Panc1 (cell line): Measurements from ENCODE around the gene TOPBP1. TPM values are rescaled to one million over a fixed set of nuclear protein-coding genes. Genes with fewer than 3 reads are reported as not detected.

Experiments
- ATAC-seq: fragments of 200-7000 bp; cut with Tn5 transposase; 2 replicates; pipeline ENCODE4 v1.9.1; 2020; ENCODE audit warnings: mild to moderate bottlenecking, moderate library complexity
- BruUV-seq: library from RNA; stranded (reverse); fragments of 400-500 nt; replicated peaks from 2 replicates; lab custom pipeline; 2021; lab: Mats Ljungman, UMichigan
- CTCF ChIA-PET: fragments of 300-600 bp; sonication (Branson Sonifier 250); formaldehyde crosslinking; loops from one replicate; lab custom pipeline; 2022; ENCODE audit warnings: antibody characterized with exemption; lab: Charles Lee
- POLR2A ChIA-PET: fragments of 300-600 bp; sonication (Branson Sonifier 250); formaldehyde crosslinking; loops from one replicate; lab custom pipeline; 2022; ENCODE audit warnings: antibody characterized with exemption; lab: Charles Lee
- DNase-seq: peaks from one replicate; pipeline ENCODE4 v3.0.0-alpha.2; 2010; ENCODE audit warnings: low read depth, low spot score
- H3K27ac ChIP-seq: 2 replicates; pipeline ENCODE4 v1.5.1; 2011; ENCODE audit warnings: mild to moderate bottlenecking, low read length, inconsistent platforms
- H3K27me3 ChIP-seq: fragments of 200-500 bp; sonication (Bioruptor generic); 2 replicates; pipeline ENCODE4 v1.6.0; 2014; ENCODE audit warnings: low read length, inconsistent platforms; ENCODE audit not compliant: control insufficient read depth, insufficient read depth
- H3K36me3 ChIP-seq: fragments of 200-500 bp; sonication (Bioruptor generic); 2 replicates; pipeline ENCODE4 v1.5.1; 2014; ENCODE audit warnings: inconsistent platforms, mild to moderate bottlenecking, low read length, moderate library complexity; ENCODE audit not compliant: control insufficient read depth, insufficient read depth
- H3K4me1 ChIP-seq: 2 replicates; pipeline ENCODE4 v1.5.1; 2011; ENCODE audit warnings: inconsistent platforms, mild to moderate bottlenecking, low read length, moderate library complexity; ENCODE audit not compliant: control insufficient read depth, insufficient read depth
- H3K4me3 ChIP-seq, 2 experiments: 2 replicates each; pipeline ENCODE4 v1.5.1; 2011 to 2012; ENCODE audit warnings: low read depth in 2 of 2, low read length in 2 of 2, mild to moderate bottlenecking in 2 of 2, inconsistent platforms in 1 of 2, moderate library complexity in 1 of 2
- H3K9me3 ChIP-seq: fragments of 200-500 bp; sonication (Bioruptor generic); 2 replicates; pipeline ENCODE4 v1.5.1; 2014; ENCODE audit warnings: low read depth, mild to moderate bottlenecking, inconsistent platforms, low read length, moderate library complexity; ENCODE audit not compliant: control insufficient read depth, insufficient read depth
- POLR2AphosphoS5 ChIP-seq: IDR thresholded peaks from 2 replicates; pipeline ENCODE4 v1.6.1; 2012; ENCODE audit warnings: mild to moderate bottlenecking, low read depth, low read length, moderate library complexity
- SIN3A ChIP-seq: IDR thresholded peaks from 2 replicates; pipeline ENCODE4 v1.6.1; 2012; ENCODE audit warnings: low read depth, mild to moderate bottlenecking, low read length, moderate library complexity, borderline replicate concordance; ENCODE audit not compliant: insufficient read depth
- TCF7L2 ChIP-seq: IDR thresholded peaks from 2 replicates; pipeline ENCODE4 v1.6.1; 2011; ENCODE audit warnings: mild to moderate bottlenecking, low read depth, low read length, inconsistent platforms
- in situ Hi-C: cut with HindIII; loops from 2 replicates; pipeline ENCODE4 v1.10.0; 2016; ENCODE audit warnings: low sequenced_read_pairs, low pct_unique_long_range_greater_than_20kb
- intact Hi-C: fragments of 100-400 bp; cut with micrococcal nuclease; formaldehyde crosslinking; loops from one replicate; pipeline ENCODE4 v1.10.0; 2022; ENCODE audit not compliant: unreplicated experiment
- total RNA-seq: library from RNA; stranded (reverse); gene quantifications from one replicate; pipeline ENCODE4 v1.2.1, GENCODE V29; 2021; ENCODE audit not compliant: unreplicated experiment
- TF ChIP-seq, protein P1 (sequence below): fragments of 450-650 bp; IDR thresholded peaks from 2 replicates; pipeline ENCODE4 v1.5.1; 2017; ENCODE audit warnings: mild to moderate bottlenecking
- TF ChIP-seq, protein P2 (sequence below), 2 experiments: IDR thresholded peaks; 2 replicates each; pipeline ENCODE4 v1.6.1; 2011 to 2012; ENCODE audit warnings: low read depth in 2 of 2, control low read depth in 1 of 2, low read length in 1 of 2, mild to moderate bottlenecking in 1 of 2, moderate library complexity in 1 of 2; ENCODE audit not compliant: insufficient read depth in 1 of 2

The TOPBP1 gene
- total RNA-seq, 1 experiment from 2014 or later = 78.4 TPM

DNA sequence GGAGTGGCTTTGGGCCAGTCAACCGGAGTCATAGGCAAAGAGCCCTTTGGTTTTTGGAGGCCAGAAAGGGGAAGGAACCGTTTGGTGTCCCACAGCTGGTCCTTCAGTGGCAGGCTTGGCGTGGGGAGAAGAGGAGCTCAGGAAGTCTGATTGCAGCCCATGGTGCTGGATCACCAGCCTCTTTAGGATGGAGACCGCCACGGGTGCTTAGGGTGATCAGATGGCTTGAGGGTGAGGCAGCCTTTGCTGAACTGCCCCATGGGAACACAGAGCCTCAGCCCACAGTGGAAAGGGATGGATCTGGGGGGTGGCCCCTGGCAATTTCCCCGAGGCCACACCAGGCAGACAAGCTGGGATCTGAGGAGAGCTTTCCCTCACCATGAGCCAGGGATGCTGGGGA is 38.6 kb upstream of the TOPBP1 start:
- H3K4me3 ChIP-seq = no peak overlapping the region
- ATAC-seq (no peak), DNase-seq (no peak)
- H3K27ac ChIP-seq = no peak overlapping the region
- in situ Hi-C loops (no loop called here), intact Hi-C loops (no loop called here)
- no peaks in the 10 kb centered on the region for H3K36me3 ChIP-seq
- ChIA-PET CTCF (no interaction called here), POLR2A (no interaction called here)
- TF ChIP-seq, protein P1, sequence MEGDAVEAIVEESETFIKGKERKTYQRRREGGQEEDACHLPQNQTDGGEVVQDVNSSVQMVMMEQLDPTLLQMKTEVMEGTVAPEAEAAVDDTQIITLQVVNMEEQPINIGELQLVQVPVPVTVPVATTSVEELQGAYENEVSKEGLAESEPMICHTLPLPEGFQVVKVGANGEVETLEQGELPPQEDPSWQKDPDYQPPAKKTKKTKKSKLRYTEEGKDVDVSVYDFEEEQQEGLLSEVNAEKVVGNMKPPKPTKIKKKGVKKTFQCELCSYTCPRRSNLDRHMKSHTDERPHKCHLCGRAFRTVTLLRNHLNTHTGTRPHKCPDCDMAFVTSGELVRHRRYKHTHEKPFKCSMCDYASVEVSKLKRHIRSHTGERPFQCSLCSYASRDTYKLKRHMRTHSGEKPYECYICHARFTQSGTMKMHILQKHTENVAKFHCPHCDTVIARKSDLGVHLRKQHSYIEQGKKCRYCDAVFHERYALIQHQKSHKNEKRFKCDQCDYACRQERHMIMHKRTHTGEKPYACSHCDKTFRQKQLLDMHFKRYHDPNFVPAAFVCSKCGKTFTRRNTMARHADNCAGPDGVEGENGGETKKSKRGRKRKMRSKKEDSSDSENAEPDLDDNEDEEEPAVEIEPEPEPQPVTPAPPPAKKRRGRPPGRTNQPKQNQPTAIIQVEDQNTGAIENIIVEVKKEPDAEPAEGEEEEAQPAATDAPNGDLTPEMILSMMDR = no peak
- TF ChIP-seq TCF7L2 (no peak), POLR2AphosphoS5 (no peak), SIN3A (no peak)
- TF ChIP-seq, protein P2, sequence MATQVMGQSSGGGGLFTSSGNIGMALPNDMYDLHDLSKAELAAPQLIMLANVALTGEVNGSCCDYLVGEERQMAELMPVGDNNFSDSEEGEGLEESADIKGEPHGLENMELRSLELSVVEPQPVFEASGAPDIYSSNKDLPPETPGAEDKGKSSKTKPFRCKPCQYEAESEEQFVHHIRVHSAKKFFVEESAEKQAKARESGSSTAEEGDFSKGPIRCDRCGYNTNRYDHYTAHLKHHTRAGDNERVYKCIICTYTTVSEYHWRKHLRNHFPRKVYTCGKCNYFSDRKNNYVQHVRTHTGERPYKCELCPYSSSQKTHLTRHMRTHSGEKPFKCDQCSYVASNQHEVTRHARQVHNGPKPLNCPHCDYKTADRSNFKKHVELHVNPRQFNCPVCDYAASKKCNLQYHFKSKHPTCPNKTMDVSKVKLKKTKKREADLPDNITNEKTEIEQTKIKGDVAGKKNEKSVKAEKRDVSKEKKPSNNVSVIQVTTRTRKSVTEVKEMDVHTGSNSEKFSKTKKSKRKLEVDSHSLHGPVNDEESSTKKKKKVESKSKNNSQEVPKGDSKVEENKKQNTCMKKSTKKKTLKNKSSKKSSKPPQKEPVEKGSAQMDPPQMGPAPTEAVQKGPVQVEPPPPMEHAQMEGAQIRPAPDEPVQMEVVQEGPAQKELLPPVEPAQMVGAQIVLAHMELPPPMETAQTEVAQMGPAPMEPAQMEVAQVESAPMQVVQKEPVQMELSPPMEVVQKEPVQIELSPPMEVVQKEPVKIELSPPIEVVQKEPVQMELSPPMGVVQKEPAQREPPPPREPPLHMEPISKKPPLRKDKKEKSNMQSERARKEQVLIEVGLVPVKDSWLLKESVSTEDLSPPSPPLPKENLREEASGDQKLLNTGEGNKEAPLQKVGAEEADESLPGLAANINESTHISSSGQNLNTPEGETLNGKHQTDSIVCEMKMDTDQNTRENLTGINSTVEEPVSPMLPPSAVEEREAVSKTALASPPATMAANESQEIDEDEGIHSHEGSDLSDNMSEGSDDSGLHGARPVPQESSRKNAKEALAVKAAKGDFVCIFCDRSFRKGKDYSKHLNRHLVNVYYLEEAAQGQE (IDR thresholded peaks at IDR 0.05; ENCODE audit: insufficient read depth in 1 of 2, low read depth in 2 of 2, low read length in 1 of 2) = no peak
- no peaks in the 10 kb centered on the region for H3K4me1 ChIP-seq
- H3K27me3 ChIP-seq = peaks cover 10% of the 10 kb centered on the region
- peaks cover 7% of the 10 kb centered on the region; the same call in 1 of the 2 replicates for H3K9me3 ChIP-seq
- no TSS peak for BruUV-seq

DNA sequence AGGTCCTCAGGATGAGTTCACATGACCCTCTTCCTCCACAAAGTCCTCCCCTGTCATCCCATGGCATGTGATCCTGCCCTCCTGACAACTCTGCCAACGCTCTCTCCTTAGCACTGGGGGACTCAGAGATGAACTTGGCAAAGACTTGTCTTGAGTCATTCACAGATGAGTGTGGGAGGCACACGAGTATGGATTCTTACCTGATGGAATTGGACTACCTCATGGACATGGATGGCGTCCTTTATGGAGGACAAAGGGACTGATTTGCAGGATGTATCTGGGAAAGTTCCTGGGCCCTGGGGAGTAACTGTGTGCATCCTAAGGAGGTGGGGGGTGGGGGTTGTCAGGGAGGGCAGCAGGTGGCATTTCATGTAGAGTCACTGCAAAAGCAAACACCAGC is 38.2 kb upstream of the TOPBP1 start:
- intact Hi-C loops (no loop called here), in situ Hi-C loops (no loop called here)
- TF ChIP-seq, protein P1 = no peak
- no peak for TF ChIP-seq TCF7L2
- TF ChIP-seq, protein P2 (IDR thresholded peaks at IDR 0.05; ENCODE audit: insufficient read depth in 1 of 2, low read depth in 2 of 2, low read length in 1 of 2) = no peak
- no peak for TF ChIP-seq SIN3A
- TF ChIP-seq POLR2AphosphoS5 = no peak
- no peak for ATAC-seq
- no peaks in the 10 kb centered on the region for H3K36me3 ChIP-seq
- BruUV-seq = no TSS peak
- H3K27ac ChIP-seq = no peak overlapping the region
- peaks cover 8% of the 10 kb centered on the region for H3K27me3 ChIP-seq
- DNase-seq = no peak
- ChIA-PET POLR2A (no interaction called here), CTCF (no interaction called here)
- no peaks in the 10 kb centered on the region for H3K4me1 ChIP-seq
- H3K4me3 ChIP-seq = no peak overlapping the region
- H3K9me3 ChIP-seq = peaks cover 7% of the 10 kb centered on the region; the same call in 1 of the 2 replicates
